WTC11 (cell line): Measurements from ENCODE around the gene RNF4. TPM values are rescaled to one million over a fixed set of nuclear protein-coding genes. Genes with fewer than 3 reads are reported as not detected.

Experiments
- ATAC-seq: fragments of 200-7000 bp; cut with Tn5 transposase; 2 replicates; pipeline ENCODE4 v1.10.0; 2021; ENCODE audit warnings: mild to moderate bottlenecking, moderate library complexity
- CTCF ChIA-PET: fragments of 300-600 bp; sonication (Branson Sonifier 250); formaldehyde crosslinking; loops from one replicate; lab custom pipeline; 2021; ENCODE audit warnings: antibody characterized with exemption; lab: Charles Lee
- POLR2A ChIA-PET: fragments of 350-600 bp; sonication (Branson Sonifier 250); formaldehyde crosslinking; loops from one replicate; lab custom pipeline; 2021; ENCODE audit warnings: antibody characterized with exemption; lab: Charles Lee
- DNase-seq: peaks from one replicate; pipeline ENCODE4 v3.0.0; 2021; ENCODE audit warnings: low spot score
- H3K27ac Mint-ChIP-seq: 2 replicates; pipeline ENCODE4 v1.8.0; 2021; ENCODE audit warnings: mixed read lengths
- H3K27me3 Mint-ChIP-seq: 2 replicates; pipeline ENCODE4 v1.8.0; 2021; ENCODE audit warnings: low read depth, mild to moderate bottlenecking, moderate library complexity, mixed read lengths
- H3K36me3 Mint-ChIP-seq: 2 replicates; pipeline ENCODE4 v1.8.0; 2021; ENCODE audit warnings: mixed read lengths
- H3K4me1 Mint-ChIP-seq: 2 replicates; pipeline ENCODE4 v1.8.0; 2022; ENCODE audit warnings: mixed read lengths
- H3K4me3 Mint-ChIP-seq: 2 replicates; pipeline ENCODE4 v1.8.0; 2021; ENCODE audit warnings: mild to moderate bottlenecking, moderate library complexity, mixed read lengths
- H3K9me3 Mint-ChIP-seq: 2 replicates; pipeline ENCODE4 v1.8.0; 2021; ENCODE audit warnings: mixed read lengths
- ATF1 ChIP-seq: sonication (generic); formaldehyde crosslinking; IDR thresholded peaks from 2 replicates; pipeline ENCODE4 v1.8.1; 2023; ENCODE audit warnings: mild to moderate bottlenecking, moderate library complexity, missing genetic modification reagents
- CREM ChIP-seq: sonication (generic); formaldehyde crosslinking; IDR thresholded peaks from 2 replicates; pipeline ENCODE4 v1.8.1; 2022; ENCODE audit warnings: mild to moderate bottlenecking, missing genetic modification reagents, moderate library complexity
- E2F5 ChIP-seq: sonication (generic); formaldehyde crosslinking; IDR thresholded peaks from 2 replicates; pipeline ENCODE4 v1.8.1; 2022; ENCODE audit warnings: mild to moderate bottlenecking, moderate library complexity, missing genetic modification reagents
- ESRRA ChIP-seq: sonication (generic); formaldehyde crosslinking; IDR thresholded peaks from 2 replicates; pipeline ENCODE4 v1.8.1; 2022; ENCODE audit warnings: mild to moderate bottlenecking, missing genetic modification reagents, borderline replicate concordance
- FOXJ3 ChIP-seq: sonication (generic); formaldehyde crosslinking; IDR thresholded peaks from 2 replicates; pipeline ENCODE4 v1.9.0; 2021; ENCODE audit warnings: missing genetic modification reagents, mild to moderate bottlenecking, borderline replicate concordance
- FOXP4 ChIP-seq: sonication (generic); formaldehyde crosslinking; IDR thresholded peaks from 2 replicates; pipeline ENCODE4 v1.8.0; 2022; ENCODE audit warnings: mild to moderate bottlenecking, missing genetic modification reagents
- GABPB1 ChIP-seq: sonication (generic); formaldehyde crosslinking; IDR thresholded peaks from 2 replicates; pipeline ENCODE4 v1.8.1; 2023; ENCODE audit warnings: mild to moderate bottlenecking, missing genetic modification reagents
- GRHL2 ChIP-seq: fragments of 250-450 bp; sonication (Bioruptor Pico); IDR thresholded peaks from 2 replicates; pipeline ENCODE4 v1.8.0; 2022; ENCODE audit warnings: mild to moderate bottlenecking, moderate library complexity; ENCODE audit not compliant: insufficient replicate concordance, severe bottlenecking
- HMGXB4 ChIP-seq: sonication (generic); formaldehyde crosslinking; IDR thresholded peaks from 2 replicates; pipeline ENCODE4 v1.8.1; 2023; ENCODE audit warnings: mild to moderate bottlenecking, moderate library complexity, missing genetic modification reagents
- IRF1 ChIP-seq: sonication (generic); formaldehyde crosslinking; IDR thresholded peaks from 2 replicates; pipeline ENCODE4 v1.8.0; 2023; ENCODE audit warnings: missing genetic modification reagents
- NFE2L1 ChIP-seq: sonication (generic); formaldehyde crosslinking; IDR thresholded peaks from 2 replicates; pipeline ENCODE4 v1.8.1; 2023; ENCODE audit warnings: missing genetic modification reagents
- NFYB ChIP-seq: sonication (generic); formaldehyde crosslinking; conservative IDR thresholded peaks from 2 replicates; pipeline ENCODE4 v1.8.0; 2022; ENCODE audit warnings: low read depth, missing genetic modification reagents
- PREB ChIP-seq: sonication (generic); formaldehyde crosslinking; IDR thresholded peaks from 2 replicates; pipeline ENCODE4 v1.8.1; 2022; ENCODE audit warnings: mild to moderate bottlenecking, missing genetic modification reagents, moderate library complexity, borderline replicate concordance
- STAT6 ChIP-seq: sonication (generic); formaldehyde crosslinking; conservative IDR thresholded peaks from 2 replicates; pipeline ENCODE4 v1.8.1; 2023; ENCODE audit warnings: mild to moderate bottlenecking, low read depth, missing genetic modification reagents, moderate library complexity
- ZMAT4 ChIP-seq: fragments of 250-450 bp; sonication (Bioruptor Pico); IDR thresholded peaks from 2 replicates; pipeline ENCODE4 v1.9.0; 2021; ENCODE audit warnings: mild to moderate bottlenecking
- ZNF263 ChIP-seq: sonication (generic); formaldehyde crosslinking; IDR thresholded peaks from 2 replicates; pipeline ENCODE4 v1.8.1; 2022; ENCODE audit warnings: low read depth, mild to moderate bottlenecking, moderate library complexity, missing genetic modification reagents
- ZNF512 ChIP-seq: sonication (generic); formaldehyde crosslinking; IDR thresholded peaks from 2 replicates; pipeline ENCODE4 v1.8.1; 2022; ENCODE audit warnings: missing genetic modification reagents, borderline replicate concordance
- ZNF532 ChIP-seq: fragments of 250-450 bp; sonication (Bioruptor Pico); IDR thresholded peaks from 2 replicates; pipeline ENCODE4 v1.9.0; 2021; ENCODE audit warnings: mild to moderate bottlenecking, borderline replicate concordance
- ZNF671 ChIP-seq: fragments of 250-450 bp; sonication (Bioruptor Pico); IDR thresholded peaks from 2 replicates; pipeline ENCODE4 v1.8.0; 2021; ENCODE audit warnings: mild to moderate bottlenecking
- total RNA-seq: library from RNA; stranded (reverse); gene quantifications from 3 replicates; pipeline ENCODE4 v1.2.3, GENCODE V29; 2021

Gene RNF4
- total RNA-seq, 1 experiment from 2014 or later: 87.3 TPM

GRCh38 chr4:2446656-2447564 is 22.0 kb upstream of the RNF4 start:
- no peak overlapping the region for H3K27ac Mint-ChIP-seq
- ChIA-PET POLR2A (no interaction called here), CTCF (no interaction called here)
- no peaks in the 10 kb centered on the region for H3K9me3 Mint-ChIP-seq
- no peak for DNase-seq
- H3K4me1 Mint-ChIP-seq: 0 out of 2 replicates have a peak, but pooled peaks cover 2% of the 10 kb centered on the region
- ATAC-seq: no peak
- TF ChIP-seq PREB: no peak
- no peak for TF ChIP-seq ZNF263 (CRISPR knock-in tag)
- no peak for TF ChIP-seq HMGXB4
- TF ChIP-seq NFE2L1 (CRISPR knock-in tag): no peak
- no peak for TF ChIP-seq ATF1
- no peak for TF ChIP-seq NFYB (CRISPR knock-in tag)
- TF ChIP-seq ESRRA: no peak
- no peak for TF ChIP-seq FOXP4
- TF ChIP-seq ZNF671 (CRISPR knock-in tag): no peak
- no peak for TF ChIP-seq GABPB1 (CRISPR knock-in tag)
- no peak for TF ChIP-seq CREM
- no peak for TF ChIP-seq STAT6 (CRISPR knock-in tag)
- TF ChIP-seq ZMAT4 (CRISPR knock-in tag): no peak
- no peak for TF ChIP-seq E2F5
- no peak for TF ChIP-seq IRF1 (CRISPR knock-in tag)
- TF ChIP-seq GRHL2 (CRISPR knock-in tag): no peak
- no peak for TF ChIP-seq FOXJ3
- no peak for TF ChIP-seq ZNF532
- no peak for TF ChIP-seq ZNF512 (CRISPR knock-in tag)
- H3K27me3 Mint-ChIP-seq: no peaks in the 10 kb centered on the region; the same call in 1 of the 2 replicates
- H3K36me3 Mint-ChIP-seq: no peaks in the 10 kb centered on the region
- H3K4me3 Mint-ChIP-seq: no peak overlapping the region
